Liver (tissue), 9 donors: Measurements from ENCODE around the gene RAB14. TPM values are rescaled to one million over a fixed set of nuclear protein-coding genes. Genes with fewer than 3 reads are reported as not detected.
A peak's percentile ranks its signal among the peaks of the same experiment; 100 is the strongest.

Experiments used
- DNase-seq: peaks from one replicate; pipeline ENCODE4 v3.0.0-alpha.2; 2017; ENCODE audit warnings: low spot score
- H3K27ac ChIP-seq, 2 donors: one replicate each; pipeline ENCODE4 v1.7.0; 2013; ENCODE audit warnings: inconsistent platforms in 2 of 2, low read length in 2 of 2, control low read depth in 1 of 2, low read depth in 1 of 2, mild to moderate bottlenecking in 1 of 2
- H3K27me3 ChIP-seq, 4 donors: one replicate each; pipeline versions ENCODE4 v1.6.1 to v1.7.0; 2013; ENCODE audit warnings: low read length in 3 of 4, inconsistent platforms in 1 of 4, mild to moderate bottlenecking in 1 of 4, moderate library complexity in 1 of 4; ENCODE audit not compliant: control insufficient read depth in 4 of 4, insufficient read depth in 4 of 4
- H3K36me3 ChIP-seq, 4 donors: one replicate each; pipeline versions ENCODE4 v1.6.1 to v1.7.0; 2013; ENCODE audit warnings: low read length in 3 of 4, mild to moderate bottlenecking in 3 of 4, low read depth in 1 of 4, moderate library complexity in 1 of 4; ENCODE audit not compliant: control insufficient read depth in 4 of 4, insufficient read depth in 3 of 4
- H3K4me1 ChIP-seq, 4 donors: one replicate each; pipeline versions ENCODE4 v1.6.1 to v1.7.0; 2013; ENCODE audit warnings: low read length in 3 of 4, mild to moderate bottlenecking in 3 of 4, moderate library complexity in 1 of 4; ENCODE audit not compliant: control insufficient read depth in 4 of 4, insufficient read depth in 4 of 4
- H3K4me3 ChIP-seq, 3 donors: one replicate each; pipeline versions ENCODE4 v1.6.1 to v1.7.0; 2013; ENCODE audit warnings: low read length in 3 of 3, control low read depth in 1 of 3, low read depth in 1 of 3, mild to moderate bottlenecking in 1 of 3
- H3K9ac ChIP-seq, 2 donors: one replicate each; pipeline ENCODE4 v1.7.0; 2013; ENCODE audit warnings: low read length in 2 of 2, mild to moderate bottlenecking in 2 of 2, moderate library complexity in 2 of 2, control low read depth in 1 of 2, low read depth in 1 of 2
- H3K9me3 ChIP-seq, 4 donors: one replicate each; pipeline versions ENCODE4 v1.6.1 to v1.7.0; 2013; ENCODE audit warnings: low read length in 3 of 4; ENCODE audit not compliant: control insufficient read depth in 4 of 4
- EGR1 ChIP-seq, 2 donors: IDR thresholded peaks; 2 replicates each; pipeline ENCODE4 v1.6.1; 2016 to 2018; ENCODE audit warnings: antibody characterized with exemption in 2 of 2, low read depth in 2 of 2
- FOXA1 ChIP-seq: IDR thresholded peaks from 2 replicates; pipeline ENCODE4 v1.6.1; 2016; ENCODE audit warnings: antibody characterized with exemption
- FOXA2 ChIP-seq: IDR thresholded peaks from 2 replicates; pipeline ENCODE4 v1.6.1; 2016; ENCODE audit warnings: antibody characterized with exemption
- GABPA ChIP-seq, 2 donors: IDR thresholded peaks in 1 of 2; conservative IDR thresholded peaks in 1 of 2; 2 replicates each; pipeline ENCODE4 v1.6.1; 2016; ENCODE audit warnings: antibody characterized with exemption in 2 of 2, mild to moderate bottlenecking in 1 of 2, moderate library complexity in 1 of 2
- HNF4A ChIP-seq, 2 donors: conservative IDR thresholded peaks; 2 replicates each; pipeline ENCODE4 v1.6.1; 2016; ENCODE audit warnings: antibody characterized with exemption in 2 of 2, mild to moderate bottlenecking in 2 of 2
- HNF4G ChIP-seq: IDR thresholded peaks from 2 replicates; pipeline ENCODE4 v1.6.1; 2016; ENCODE audit warnings: antibody characterized with exemption
- JUND ChIP-seq, 2 donors: IDR thresholded peaks; 2 replicates each; pipeline ENCODE4 v1.6.1; 2016; ENCODE audit warnings: antibody characterized with exemption in 2 of 2
- NR2F2 ChIP-seq: IDR thresholded peaks from 2 replicates; pipeline ENCODE4 v1.6.1; 2016; ENCODE audit warnings: antibody characterized with exemption
- RAD21 ChIP-seq, 2 donors: IDR thresholded peaks; 2 replicates each; pipeline ENCODE4 v1.6.1; 2016; ENCODE audit warnings: antibody characterized with exemption in 2 of 2, mild to moderate bottlenecking in 2 of 2
- RXRA ChIP-seq, 2 donors: IDR thresholded peaks; 2 replicates each; pipeline ENCODE4 v1.6.1; 2017 to 2018; ENCODE audit warnings: antibody characterized with exemption in 2 of 2, mild to moderate bottlenecking in 1 of 2
- SP1 ChIP-seq: IDR thresholded peaks from 2 replicates; pipeline ENCODE4 v1.6.1; 2018; ENCODE audit warnings: antibody characterized with exemption, mild to moderate bottlenecking
- TAF1 ChIP-seq: conservative IDR thresholded peaks from 2 replicates; pipeline ENCODE4 v1.6.1; 2016; ENCODE audit warnings: antibody characterized with exemption, mild to moderate bottlenecking
- YY1 ChIP-seq: IDR thresholded peaks from 2 replicates; pipeline ENCODE4 v1.6.1; 2016; ENCODE audit warnings: antibody characterized with exemption, mild to moderate bottlenecking
- WGBS: extraction: QIAGEN DNeasy Blood & Tissue Kit; methylation state at CpG from one replicate; pipeline ENCODE4 v1.1.7; 2013; 5-methylcytosine and 5-hydroxymethylcytosine counted together
- polyA plus RNA-seq, 2 donors: library from polyadenylated mRNA; stranded (reverse) in 1 of 2; unstranded in 1 of 2; fragments of 200-250 nt in 1 of 2; fragments of >200 nt in 1 of 2; fragmentation: Nextera tagmentation in 1 of 2; extraction: Ambion mirVana in 1 of 2; gene quantifications; one replicate each; pipeline versions ENCODE4 v1.2.1 to v1.2.3, GENCODE V29; 2013 to 2015
- total RNA-seq, 2 donors: library from RNA; depleted of rRNA; stranded (reverse); fragments of >200 nt; gene quantifications; one replicate each; pipeline ENCODE4 v1.2.3, GENCODE V29; 2014
- TF ChIP-seq, protein P1 (sequence below): IDR thresholded peaks from 2 replicates; pipeline ENCODE4 v1.6.1; 2016; ENCODE audit warnings: antibody characterized with exemption, mild to moderate bottlenecking
- TF ChIP-seq, protein P2 (sequence below): IDR thresholded peaks from 2 replicates; pipeline ENCODE4 v1.6.1; 2016; ENCODE audit warnings: antibody characterized with exemption
- TF ChIP-seq, protein P3 (sequence below): IDR thresholded peaks from 2 replicates; pipeline ENCODE4 v1.6.1; 2016; ENCODE audit warnings: antibody characterized with exemption
- TF ChIP-seq, protein P4 (sequence below): fragments of 150-350 bp; IDR thresholded peaks from 2 replicates; pipeline ENCODE4 v1.5.1; 2017; ENCODE audit warnings: improper control_type of control experiment, low read depth, low read length; ENCODE audit not compliant: missing input control
- donor health status: healthy.
- donor health status: healthy.
- donor health status: healthy.
- donor health status: healthy.
- donor health status: healthy.

The RAB14 gene
- total and polyA plus RNA-seq, 4 donors: 25.9 to 48.2 (median 36.5) TPM

DNA sequence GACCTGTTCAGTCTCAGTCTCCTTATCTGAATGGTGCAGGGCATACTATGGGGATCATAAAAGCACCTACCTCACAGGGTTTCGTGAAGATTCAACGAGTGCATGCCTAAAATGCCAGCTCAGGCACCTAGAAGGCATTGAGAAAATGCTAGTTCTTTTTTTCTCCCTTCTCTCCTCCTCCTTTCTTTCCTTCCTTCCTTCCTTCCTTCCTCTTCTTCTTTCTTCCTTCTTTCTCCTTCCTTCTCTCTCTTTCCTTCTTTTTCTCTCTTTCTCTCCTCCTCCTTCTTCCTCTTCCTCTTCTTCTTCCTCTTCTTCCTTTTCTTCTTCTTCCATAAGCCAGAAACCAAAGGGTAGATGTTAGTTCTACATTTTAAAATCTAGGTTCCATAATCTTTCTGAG lies 12.3 kb upstream of the RAB14 start:
- 95% methylated on average over 2 of the region's 2 CpGs for whole genome bisulfite sequencing
- no peaks in the 10 kb centered on the region for H3K9me3 ChIP-seq
- H3K4me3 ChIP-seq: no peak overlapping the region
- no peaks in the 10 kb centered on the region for H3K4me1 ChIP-seq
- TF ChIP-seq YY1 (no peak), JUND (IDR thresholded peaks at IDR 0.05) (no peak), NR2F2 (no peak), HNF4A (conservative IDR thresholded peaks at IDR 0.05) (no peak), RXRA (IDR thresholded peaks at IDR 0.05) (no peak), HNF4G (no peak), TAF1 (no peak)
- TF ChIP-seq, protein P1, sequence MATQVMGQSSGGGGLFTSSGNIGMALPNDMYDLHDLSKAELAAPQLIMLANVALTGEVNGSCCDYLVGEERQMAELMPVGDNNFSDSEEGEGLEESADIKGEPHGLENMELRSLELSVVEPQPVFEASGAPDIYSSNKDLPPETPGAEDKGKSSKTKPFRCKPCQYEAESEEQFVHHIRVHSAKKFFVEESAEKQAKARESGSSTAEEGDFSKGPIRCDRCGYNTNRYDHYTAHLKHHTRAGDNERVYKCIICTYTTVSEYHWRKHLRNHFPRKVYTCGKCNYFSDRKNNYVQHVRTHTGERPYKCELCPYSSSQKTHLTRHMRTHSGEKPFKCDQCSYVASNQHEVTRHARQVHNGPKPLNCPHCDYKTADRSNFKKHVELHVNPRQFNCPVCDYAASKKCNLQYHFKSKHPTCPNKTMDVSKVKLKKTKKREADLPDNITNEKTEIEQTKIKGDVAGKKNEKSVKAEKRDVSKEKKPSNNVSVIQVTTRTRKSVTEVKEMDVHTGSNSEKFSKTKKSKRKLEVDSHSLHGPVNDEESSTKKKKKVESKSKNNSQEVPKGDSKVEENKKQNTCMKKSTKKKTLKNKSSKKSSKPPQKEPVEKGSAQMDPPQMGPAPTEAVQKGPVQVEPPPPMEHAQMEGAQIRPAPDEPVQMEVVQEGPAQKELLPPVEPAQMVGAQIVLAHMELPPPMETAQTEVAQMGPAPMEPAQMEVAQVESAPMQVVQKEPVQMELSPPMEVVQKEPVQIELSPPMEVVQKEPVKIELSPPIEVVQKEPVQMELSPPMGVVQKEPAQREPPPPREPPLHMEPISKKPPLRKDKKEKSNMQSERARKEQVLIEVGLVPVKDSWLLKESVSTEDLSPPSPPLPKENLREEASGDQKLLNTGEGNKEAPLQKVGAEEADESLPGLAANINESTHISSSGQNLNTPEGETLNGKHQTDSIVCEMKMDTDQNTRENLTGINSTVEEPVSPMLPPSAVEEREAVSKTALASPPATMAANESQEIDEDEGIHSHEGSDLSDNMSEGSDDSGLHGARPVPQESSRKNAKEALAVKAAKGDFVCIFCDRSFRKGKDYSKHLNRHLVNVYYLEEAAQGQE: no peak
- TF ChIP-seq, protein P2, sequence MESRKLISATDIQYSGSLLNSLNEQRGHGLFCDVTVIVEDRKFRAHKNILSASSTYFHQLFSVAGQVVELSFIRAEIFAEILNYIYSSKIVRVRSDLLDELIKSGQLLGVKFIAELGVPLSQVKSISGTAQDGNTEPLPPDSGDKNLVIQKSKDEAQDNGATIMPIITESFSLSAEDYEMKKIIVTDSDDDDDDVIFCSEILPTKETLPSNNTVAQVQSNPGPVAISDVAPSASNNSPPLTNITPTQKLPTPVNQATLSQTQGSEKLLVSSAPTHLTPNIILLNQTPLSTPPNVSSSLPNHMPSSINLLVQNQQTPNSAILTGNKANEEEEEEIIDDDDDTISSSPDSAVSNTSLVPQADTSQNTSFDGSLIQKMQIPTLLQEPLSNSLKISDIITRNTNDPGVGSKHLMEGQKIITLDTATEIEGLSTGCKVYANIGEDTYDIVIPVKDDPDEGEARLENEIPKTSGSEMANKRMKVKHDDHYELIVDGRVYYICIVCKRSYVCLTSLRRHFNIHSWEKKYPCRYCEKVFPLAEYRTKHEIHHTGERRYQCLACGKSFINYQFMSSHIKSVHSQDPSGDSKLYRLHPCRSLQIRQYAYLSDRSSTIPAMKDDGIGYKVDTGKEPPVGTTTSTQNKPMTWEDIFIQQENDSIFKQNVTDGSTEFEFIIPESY: no peak
- peaks cover 0 to 3% (median 0%) of the 10 kb centered on the region in 4 donors for H3K36me3 ChIP-seq
- no peak overlapping the region for H3K9ac ChIP-seq
- H3K27me3 ChIP-seq: no peaks in the 10 kb centered on the region
- H3K27ac ChIP-seq: no peak overlapping the region
- no peak for DNase-seq

DNA sequence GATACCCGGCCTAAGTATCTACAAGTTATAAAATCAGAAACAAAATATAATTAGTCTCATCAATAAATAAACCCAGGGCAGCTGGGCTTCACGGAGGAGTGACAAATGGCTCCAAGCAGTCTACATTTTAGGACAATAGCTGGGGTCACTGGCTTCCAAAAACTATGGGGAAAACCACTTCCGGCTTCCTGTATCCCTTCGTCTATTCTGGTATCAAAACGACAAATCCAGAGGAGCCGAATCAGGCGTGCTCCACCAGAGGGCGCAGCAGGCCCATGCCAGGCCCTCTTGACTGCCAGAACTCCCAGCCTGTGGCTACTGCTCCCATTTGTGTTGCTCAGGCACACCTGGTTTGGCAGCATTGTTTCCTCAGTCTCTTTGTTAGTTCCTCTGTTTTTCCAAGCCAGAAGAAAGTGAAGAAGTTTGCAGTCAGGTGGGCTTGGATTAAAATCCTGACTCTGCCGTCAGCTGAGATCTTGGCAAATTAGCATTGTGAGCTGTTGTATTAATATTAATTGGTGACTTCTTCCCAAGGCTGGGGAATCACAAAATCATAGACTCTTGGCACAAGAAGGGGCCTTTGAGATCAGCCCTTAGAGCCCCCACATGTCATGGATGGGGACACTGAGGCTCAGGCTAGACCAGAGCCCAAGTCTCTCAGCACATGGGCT lies 11.6 kb upstream of the RAB14 start:
- TF ChIP-seq, protein P2: no peak
- peak; percentile 24 for TF ChIP-seq NR2F2
- peak; percentile 47 to 56 for TF ChIP-seq GABPA (IDR thresholded peaks at IDR 0.05 in 1 of 2, conservative IDR thresholded peaks at IDR 0.05 in 1 of 2)
- no peak for TF ChIP-seq FOXA2
- no peak for TF ChIP-seq FOXA1
- TF ChIP-seq, protein P3, sequence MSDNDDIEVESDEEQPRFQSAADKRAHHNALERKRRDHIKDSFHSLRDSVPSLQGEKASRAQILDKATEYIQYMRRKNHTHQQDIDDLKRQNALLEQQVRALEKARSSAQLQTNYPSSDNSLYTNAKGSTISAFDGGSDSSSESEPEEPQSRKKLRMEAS: no peak
- TF ChIP-seq, protein P4, sequence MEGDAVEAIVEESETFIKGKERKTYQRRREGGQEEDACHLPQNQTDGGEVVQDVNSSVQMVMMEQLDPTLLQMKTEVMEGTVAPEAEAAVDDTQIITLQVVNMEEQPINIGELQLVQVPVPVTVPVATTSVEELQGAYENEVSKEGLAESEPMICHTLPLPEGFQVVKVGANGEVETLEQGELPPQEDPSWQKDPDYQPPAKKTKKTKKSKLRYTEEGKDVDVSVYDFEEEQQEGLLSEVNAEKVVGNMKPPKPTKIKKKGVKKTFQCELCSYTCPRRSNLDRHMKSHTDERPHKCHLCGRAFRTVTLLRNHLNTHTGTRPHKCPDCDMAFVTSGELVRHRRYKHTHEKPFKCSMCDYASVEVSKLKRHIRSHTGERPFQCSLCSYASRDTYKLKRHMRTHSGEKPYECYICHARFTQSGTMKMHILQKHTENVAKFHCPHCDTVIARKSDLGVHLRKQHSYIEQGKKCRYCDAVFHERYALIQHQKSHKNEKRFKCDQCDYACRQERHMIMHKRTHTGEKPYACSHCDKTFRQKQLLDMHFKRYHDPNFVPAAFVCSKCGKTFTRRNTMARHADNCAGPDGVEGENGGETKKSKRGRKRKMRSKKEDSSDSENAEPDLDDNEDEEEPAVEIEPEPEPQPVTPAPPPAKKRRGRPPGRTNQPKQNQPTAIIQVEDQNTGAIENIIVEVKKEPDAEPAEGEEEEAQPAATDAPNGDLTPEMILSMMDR: peak; percentile 92
- TF ChIP-seq JUND (IDR thresholded peaks at IDR 0.05): no peak
- TF ChIP-seq HNF4A (conservative IDR thresholded peaks at IDR 0.05): no peak
- TF ChIP-seq, protein P1: no peak
- no peak for TF ChIP-seq SP1
- no peak for TF ChIP-seq YY1
- TF ChIP-seq TAF1: no peak
- no peak for TF ChIP-seq RXRA (IDR thresholded peaks at IDR 0.05)
- no peak for TF ChIP-seq EGR1 (IDR thresholded peaks at IDR 0.05; ENCODE audit: low read depth in 2 of 2)
- peak; percentile 97 to 99 for TF ChIP-seq RAD21 (IDR thresholded peaks at IDR 0.05)
- H3K4me1 ChIP-seq: no peaks in the 10 kb centered on the region
- 25% methylated on average over 9 of the region's 9 CpGs for WGBS

More for the DNA sequence above, 11.6 kb upstream of the RAB14 start:
- H3K36me3 ChIP-seq: peaks cover 0 to 3% (median 0%) of the 10 kb centered on the region in 4 donors
- H3K4me3 ChIP-seq: no peak overlapping the region
- no peak overlapping the region for H3K9ac ChIP-seq
- H3K27me3 ChIP-seq: no peaks in the 10 kb centered on the region
- no peaks in the 10 kb centered on the region for H3K9me3 ChIP-seq
- peak; percentile 83 for DNase-seq
- no peak overlapping the region for H3K27ac ChIP-seq
